HG03175 (cell line): ENCODE results near the gene FGD3.
"Not testable (repeated sequence)": the region's sequence is repeated elsewhere in the genome, so short reads cannot be mapped to it uniquely, and the experiment has no call there.

Experiments
- ATAC-seq: cut with Tn5 transposase; IDR thresholded peaks from one replicate; pipeline ENCODE4 v1.9.1; 2021; ENCODE audit warnings: mild to moderate bottlenecking, moderate library complexity; ENCODE audit not compliant: unreplicated experiment

FGD3 gene

GRCh38 chr9:92976431-92976830 is 29.1 kb downstream of the FGD3 start:
- ATAC-seq: no peak

DNA sequence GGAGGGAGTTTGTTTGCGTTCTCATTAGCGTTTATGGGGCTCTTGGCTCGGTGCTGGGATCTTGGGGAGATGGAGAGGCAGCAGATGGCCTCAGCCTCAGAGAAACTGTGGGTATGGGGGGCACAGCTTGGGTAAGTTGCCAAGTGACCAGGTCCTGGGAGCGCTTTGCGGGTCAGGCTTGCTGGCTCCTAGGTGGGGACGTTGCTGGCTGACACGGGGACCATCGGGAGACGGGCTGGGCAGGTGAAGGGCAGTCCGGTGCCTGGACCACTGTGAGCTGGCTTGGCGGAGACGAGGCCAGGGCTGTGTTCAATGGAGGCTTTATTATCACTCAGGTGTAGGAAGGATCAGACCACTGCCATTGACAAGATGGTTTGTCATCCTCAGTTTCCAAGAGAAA is 30.0 kb downstream of the FGD3 start:
- no peak for ATAC-seq

DNA sequence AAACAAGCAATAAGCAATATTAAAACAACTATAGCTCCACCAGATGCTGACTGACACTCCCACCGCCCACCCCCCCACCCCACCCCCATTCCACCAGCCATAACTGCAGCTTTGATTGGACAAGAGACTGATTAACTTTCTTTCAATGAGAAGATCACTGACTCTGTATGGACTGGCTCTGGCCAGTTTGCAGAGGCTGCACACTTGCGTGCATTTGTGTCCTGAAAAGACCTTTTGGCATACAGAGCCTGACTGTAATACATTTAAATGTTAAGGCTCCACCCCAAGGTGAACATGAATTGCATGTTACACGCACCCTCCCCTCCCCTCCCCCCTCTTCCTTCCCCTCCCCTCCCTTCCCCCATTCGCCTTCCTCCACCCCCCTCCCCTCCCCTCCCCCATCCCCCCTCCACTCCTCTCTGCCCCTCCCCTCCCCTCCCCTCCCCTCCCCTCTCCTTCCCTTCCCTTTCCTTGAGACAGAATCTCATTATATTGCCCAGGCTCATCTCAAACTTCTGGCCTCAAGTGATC is 31.1 kb downstream of the FGD3 start:
- ATAC-seq: no peak

GRCh38 chr9:92979283-92980056 is 32.1 kb downstream of the FGD3 start:
- ATAC-seq: no peak

GRCh38 chr9:92980085-92980745 is 32.9 kb downstream of the FGD3 start:
- ATAC-seq: no peak

DNA sequence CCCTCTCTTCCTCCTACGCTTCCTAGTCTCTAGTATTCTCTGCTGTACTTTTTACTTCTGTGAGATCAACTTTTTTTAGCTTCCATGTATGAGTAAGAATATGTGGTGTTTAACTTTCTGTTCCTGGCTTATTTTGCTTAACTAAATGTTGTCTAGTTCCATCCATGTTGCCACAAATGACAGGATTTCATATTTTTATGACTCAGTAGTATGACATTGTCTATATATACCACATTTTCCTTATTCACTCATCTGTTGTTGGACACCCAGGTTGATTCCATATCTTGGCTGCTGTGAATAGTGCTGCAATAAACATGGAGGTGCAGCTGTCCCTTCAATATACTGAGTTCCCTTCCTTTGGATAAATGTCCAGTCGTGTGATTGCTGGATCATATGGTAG is 34.8 kb downstream of the FGD3 start:
- ATAC-seq: no peak

GRCh38 chr9:92983984-92984589 is 36.8 kb downstream of the FGD3 start:
- ATAC-seq: no peak

DNA sequence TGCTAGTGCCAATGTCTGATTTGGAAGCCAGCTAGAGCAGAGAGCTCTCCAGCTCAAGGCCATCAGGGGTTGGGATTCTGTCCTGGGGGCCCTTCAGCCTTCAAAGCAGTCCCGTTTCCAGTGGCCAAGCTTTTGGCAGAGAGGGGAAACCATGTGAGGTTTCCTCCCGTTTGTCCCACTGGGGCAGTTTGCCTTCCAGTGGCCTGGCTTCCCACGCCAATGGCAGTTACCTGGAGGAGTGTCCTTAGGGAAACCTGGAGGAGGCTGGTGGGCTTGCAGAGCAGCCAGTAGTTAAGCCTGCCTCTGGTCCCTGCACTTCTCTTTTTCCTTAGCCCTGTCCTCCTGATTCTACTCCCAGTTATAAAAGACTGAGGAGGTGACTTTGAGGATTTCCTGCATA is 37.7 kb downstream of the FGD3 start:
- ATAC-seq: no peak

- ATAC-seq: no peak
Observed at GRCh38 chr9:92986176-92987119, 39.1 kb downstream of the FGD3 start.

DNA sequence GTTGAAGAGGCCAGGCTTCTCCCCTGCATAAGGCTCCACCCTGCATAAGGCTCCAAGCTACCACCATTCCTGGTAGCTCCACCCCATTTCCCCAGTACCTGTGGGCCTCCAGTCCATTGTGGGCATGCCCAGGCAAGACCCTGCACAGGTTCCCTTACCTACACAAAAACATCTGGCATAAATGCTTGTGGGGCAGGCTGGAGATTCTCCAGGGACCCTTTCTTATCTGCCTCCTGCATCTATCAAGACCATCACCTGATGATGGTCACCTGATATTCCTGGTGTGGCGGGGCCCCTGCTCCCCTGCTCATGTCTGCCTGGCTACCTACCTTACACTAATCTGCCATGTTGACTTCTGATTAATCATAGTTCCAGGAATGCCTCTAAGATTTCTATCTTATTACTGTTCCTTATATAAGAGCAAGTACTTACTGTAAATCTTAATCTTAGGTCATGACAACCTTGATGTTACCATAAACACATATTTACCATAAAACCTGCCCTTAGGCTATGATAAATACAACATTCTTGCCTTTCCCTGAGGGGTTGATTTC is 41.0 kb downstream of the FGD3 start:
- ATAC-seq: no peak

GRCh38 chr9:92989561-92989960 is 42.2 kb downstream of the FGD3 start:
- ATAC-seq: no peak

DNA sequence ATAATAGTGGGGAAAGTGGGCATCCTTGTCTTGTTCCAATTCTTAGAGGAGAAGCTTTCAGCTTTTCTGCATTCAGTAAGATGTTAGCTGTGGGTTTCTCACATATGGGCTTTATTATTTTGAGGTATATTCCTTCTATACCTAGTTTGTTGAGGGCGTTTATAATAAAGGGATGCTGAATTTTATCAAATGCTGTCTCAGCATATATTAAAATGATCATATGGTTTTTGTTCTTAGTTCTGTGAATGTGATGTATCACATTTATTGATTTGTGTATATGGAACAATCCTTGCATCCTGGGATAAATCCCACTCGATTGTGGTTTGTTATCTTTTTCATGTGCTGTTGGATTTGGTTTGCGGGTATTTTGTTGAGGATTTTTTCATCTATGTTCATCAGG is 43.1 kb downstream of the FGD3 start:
- ATAC-seq: no peak

- ATAC-seq: no peak
Observed at GRCh38 chr9:92992549-92992948, 45.2 kb downstream of the FGD3 start.

- ATAC-seq: not testable (repeated sequence)
Observed at GRCh38 chr9:92998871-92999270, 51.5 kb downstream of the FGD3 start.

DNA sequence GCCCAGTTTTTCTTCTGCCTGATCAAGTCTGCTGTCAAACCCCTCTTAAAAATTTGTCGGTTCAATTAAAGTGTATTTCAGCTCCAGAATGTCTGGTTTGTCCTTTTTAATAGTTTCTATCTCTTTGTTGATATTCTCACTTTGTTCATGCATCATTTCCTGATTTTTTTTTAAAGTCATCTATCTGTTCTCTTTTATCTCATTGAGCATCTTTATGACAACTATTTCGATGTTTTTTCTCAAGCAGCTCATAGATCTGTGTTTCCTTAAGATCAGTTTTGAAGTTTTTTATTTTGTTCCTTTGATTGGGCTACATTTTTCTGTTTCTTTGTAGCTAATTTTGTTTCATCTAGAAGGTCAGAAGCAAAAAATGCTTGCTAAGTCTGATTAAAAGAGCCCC is 53.7 kb downstream of the FGD3 start:
- ATAC-seq: no peak

GRCh38 chr9:93002700-93003099 is 55.4 kb downstream of the FGD3 start:
- no peak for ATAC-seq

GRCh38 chr9:93003552-93004407 is 56.5 kb downstream of the FGD3 start:
- no peak for ATAC-seq

- no peak for ATAC-seq
Observed at GRCh38 chr9:93004561-93004960, 57.2 kb downstream of the FGD3 start.

GRCh38 chr9:93005876-93006275 is 58.6 kb downstream of the FGD3 start:
- no peak for ATAC-seq
